Small intestine (tissue), 7 donors: ENCODE results near the gene EEIG1. TPM values are rescaled to one million over a fixed set of nuclear protein-coding genes. Genes with fewer than 3 reads are reported as not detected.

Experiments used
- DNase-seq, 2 donors: peaks; one replicate each; pipeline versions ENCODE4 v3.0.0 to v3.0.0-alpha.2; 2013
- FAIRE-seq: peaks from 2 replicates; lab custom pipeline; 2012; peaks lifted over from hg19 to GRCh38; lab: Jason Lieb, UNC
- H3K27ac ChIP-seq, 3 donors: one replicate each; pipeline ENCODE4 v1.5.1; 2013; ENCODE audit warnings: low read length in 2 of 3, mild to moderate bottlenecking in 2 of 3, control low read depth in 1 of 3, inconsistent platforms in 1 of 3, low read depth in 1 of 3, moderate library complexity in 1 of 3
- H3K27me3 ChIP-seq, 3 donors: one replicate each; pipeline ENCODE4 v1.6.1; 2013; ENCODE audit warnings: low read length in 3 of 3, inconsistent platforms in 1 of 3; ENCODE audit not compliant: control insufficient read depth in 3 of 3, insufficient read depth in 3 of 3
- H3K36me3 ChIP-seq, 3 donors: one replicate each; pipeline ENCODE4 v1.6.1; 2013; ENCODE audit warnings: low read length in 3 of 3, inconsistent platforms in 1 of 3, low read depth in 1 of 3, mild to moderate bottlenecking in 1 of 3, moderate library complexity in 1 of 3; ENCODE audit not compliant: control insufficient read depth in 3 of 3, insufficient read depth in 2 of 3
- H3K4me1 ChIP-seq, 3 donors: one replicate each; pipeline ENCODE4 v1.6.1; 2013; ENCODE audit warnings: low read length in 2 of 3, inconsistent platforms in 1 of 3, low read depth in 1 of 3, mild to moderate bottlenecking in 1 of 3, moderate library complexity in 1 of 3; ENCODE audit not compliant: control insufficient read depth in 3 of 3, insufficient read depth in 2 of 3
- H3K4me3 ChIP-seq, 3 donors: one replicate each; pipeline ENCODE4 v1.5.1; 2013; ENCODE audit warnings: low read length in 3 of 3, control low read depth in 1 of 3, inconsistent platforms in 1 of 3, low read depth in 1 of 3, mild to moderate bottlenecking in 1 of 3, moderate library complexity in 1 of 3
- H3K9me3 ChIP-seq, 2 donors: one replicate each; pipeline ENCODE4 v1.6.1; 2013; ENCODE audit warnings: low read depth in 1 of 2, low read length in 1 of 2; ENCODE audit not compliant: control insufficient read depth in 2 of 2, insufficient read depth in 1 of 2
- WGBS, 3 donors: extraction: QIAGEN DNeasy Blood & Tissue Kit; methylation state at CpG; one replicate each; pipeline ENCODE4 v1.1.7; 2013; 5-methylcytosine and 5-hydroxymethylcytosine counted together
- polyA plus RNA-seq, 4 donors: library from polyadenylated mRNA; stranded (reverse) in 3 of 4; unstranded in 1 of 4; fragments of 200-250 nt in 3 of 4; fragments of 120-200 nt in 1 of 4; gene quantifications; one replicate each; pipeline versions ENCODE4 v1.2.1 to v1.2.3, GENCODE V29; 2013
- donor health status: healthy with polysubstance abuse.
- donor health status: control.
- donor health status: control.
- donor health status: Bipolar disorder and iron deficiency.
- donor health status: healthy.

Gene EEIG1
- polyA plus RNA-seq, 4 donors: 43.9 to 123 (median 58.9) TPM

DNA sequence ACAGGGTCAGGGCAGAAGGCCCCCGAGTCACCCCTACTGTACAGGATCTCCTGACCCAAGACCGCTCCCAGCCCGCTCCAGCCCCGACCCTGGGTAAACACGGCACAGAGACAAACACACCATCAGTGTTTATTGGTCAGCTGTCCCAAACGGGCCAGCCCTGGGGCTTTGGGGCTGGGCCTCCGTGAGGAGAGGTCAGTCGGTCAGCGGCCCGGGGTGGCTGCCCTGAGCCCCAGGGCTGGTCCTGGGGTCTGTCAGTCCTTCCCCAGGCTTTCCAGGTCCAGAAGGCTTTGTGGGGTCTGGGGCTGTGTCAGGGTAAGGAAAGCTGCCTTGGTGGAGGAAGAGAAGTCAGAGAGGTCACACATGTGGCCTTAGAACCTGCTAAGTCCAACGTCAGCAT, 45.8 kb downstream of the EEIG1 start:
- Histone ChIP-seq H3K36me3 (peaks cover 0 to 33% (median 0%) of the 10 kb centered on the region in 3 donors), H3K27ac (no peak overlapping the region), H3K27me3 (peaks cover 0 to 15% (median 0%) of the 10 kb centered on the region in 3 donors), H3K9me3 (no peaks in the 10 kb centered on the region), H3K4me3 (no peak overlapping the region), H3K4me1 (peaks cover 9 to 34% (median 15%) of the 10 kb centered on the region in 3 donors)
- DNase-seq: no peak
- FAIRE-seq: no peak
- WGBS, 3 donors: 68 to 75% (median 71%) methylated on average over 11 of the region's 11 CpGs

DNA sequence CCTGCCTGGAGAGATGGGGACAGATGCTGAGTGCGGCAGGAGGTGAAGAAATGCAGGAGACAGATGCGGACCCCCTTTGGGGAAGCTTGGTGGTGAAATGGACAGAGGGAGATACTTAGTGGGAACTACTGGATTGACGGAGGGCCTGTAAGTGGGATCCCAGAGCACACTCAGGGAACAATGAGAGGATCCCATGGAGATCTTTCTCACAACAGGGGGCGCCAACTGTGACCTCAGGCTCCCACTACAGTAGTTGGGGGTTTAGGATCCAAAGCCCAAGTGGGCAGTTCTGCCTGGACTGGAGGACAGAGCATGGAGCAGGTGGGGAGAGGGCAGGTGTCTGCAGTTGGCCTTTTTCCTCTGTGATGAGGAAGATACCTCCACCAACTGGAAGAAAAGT, 46.5 kb downstream of the EEIG1 start:
- no peak overlapping the region for H3K4me3 ChIP-seq
- DNase-seq (no peak), FAIRE-seq (no peak)
- H3K27me3 ChIP-seq: peaks cover 0 to 22% (median 0%) of the 10 kb centered on the region in 3 donors
- H3K9me3 ChIP-seq: no peaks in the 10 kb centered on the region
- WGBS, 3 donors: 91 to 94% (median 92%) methylated on average over 4 of the region's 4 CpGs
- H3K36me3 ChIP-seq: peaks cover 0 to 29% (median 0%) of the 10 kb centered on the region in 3 donors
- no peak overlapping the region for H3K27ac ChIP-seq
- peaks cover 9 to 34% (median 15%) of the 10 kb centered on the region in 3 donors for H3K4me1 ChIP-seq

DNA sequence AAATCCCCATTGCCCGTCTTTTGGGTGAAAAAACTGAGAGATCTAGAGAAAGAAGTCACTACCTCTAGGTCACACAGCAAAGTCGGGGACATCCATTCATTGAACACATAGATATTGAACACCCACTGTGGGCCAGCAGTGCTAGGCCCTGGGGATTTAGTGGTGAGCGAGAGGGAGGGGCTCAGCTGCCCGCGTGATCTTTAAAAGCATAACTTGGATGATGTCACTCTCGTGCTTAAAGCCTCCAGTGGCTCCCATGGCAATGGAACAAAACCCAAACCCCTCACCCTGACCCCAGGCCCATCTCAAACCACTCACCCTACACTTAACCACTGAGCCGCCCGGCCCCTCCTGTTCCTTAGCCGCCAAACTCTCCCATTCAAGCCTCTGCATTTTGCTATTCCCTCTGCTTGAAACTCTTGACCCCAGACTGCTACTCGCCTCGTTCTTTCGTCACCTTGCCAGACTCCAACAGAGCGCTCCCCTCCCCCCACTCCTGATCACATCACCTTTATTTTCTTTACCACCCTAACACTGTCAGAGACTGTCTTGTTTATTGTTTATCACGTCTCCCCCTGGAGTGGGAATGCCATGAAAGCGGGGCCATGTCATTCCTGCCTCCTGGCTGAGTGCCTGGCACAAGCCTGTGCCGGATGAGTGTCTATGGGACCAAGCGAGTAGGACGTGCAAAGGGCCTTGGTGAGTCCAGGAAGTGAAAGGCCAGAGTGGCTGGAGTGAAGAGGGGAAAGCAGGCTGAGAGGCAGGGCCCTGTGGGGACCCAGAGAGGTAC, 49.5 kb downstream of the EEIG1 start:
- Histone ChIP-seq H3K27me3 (peaks cover 3 to 50% (median 3%) of the 10 kb centered on the region in 3 donors), H3K9me3 (no peaks in the 10 kb centered on the region), H3K27ac (peak overlapping the region in 2 of 3 donors; percentile 6 to 55), H3K4me3 (peak overlapping the region; percentile 19 to 52 (median 37)), H3K4me1 (peaks cover 7 to 33% (median 13%) of the 10 kb centered on the region in 3 donors), H3K36me3 (peaks cover 0 to 26% (median 0%) of the 10 kb centered on the region in 3 donors)
- peak in 1 of 2 donors; percentile 34 for DNase-seq
- FAIRE-seq: no peak
- 16 to 26% (median 24%) methylated on average over 18 of the region's 18 CpGs for WGBS, 3 donors

Other genes starting within 250 kb of the EEIG1 start
- 10 to 100 TPM; 13.2 to 24.0 (median 21.1) TPM for gene TOR2A, start 245.7 kb downstream of the EEIG1 start, polyA plus RNA-seq
- 10 to 100 TPM in 1 of 4 donors, 1 to 10 TPM in 2, under 1 TPM in 1; 0.67 to 12.6 (median 4.4) TPM for gene SH2D3C, start 202.3 kb downstream of the EEIG1 start, polyA plus RNA-seq
- 10 to 100 TPM; 34.0 to 47.2 (median 34.6) TPM for gene CDK9, start 195.0 kb downstream of the EEIG1 start, polyA plus RNA-seq
- 10 to 100 TPM; 24.4 to 45.8 (median 30.6) TPM for gene FPGS, start 178.1 kb downstream of the EEIG1 start, polyA plus RNA-seq
- gene ENG, start 126.3 kb downstream of the EEIG1 start, polyA plus RNA-seq: 10 to 100 TPM in 2 of 4 donors, 1 to 10 TPM in 2; 3.1 to 84.0 (median 11.8) TPM
- 10 to 100 TPM; 11.6 to 60.6 (median 51.7) TPM for gene AK1, start 103.3 kb downstream of the EEIG1 start, polyA plus RNA-seq
- gene ST6GALNAC6, start 81.4 kb downstream of the EEIG1 start, polyA plus RNA-seq: 10 to 100 TPM in 2 of 4 donors, 1 to 10 TPM in 2; 2.2 to 31.8 (median 11.8) TPM
- gene ST6GALNAC4, start 63.9 kb downstream of the EEIG1 start, polyA plus RNA-seq: 10 to 100 TPM in 3 of 4 donors, 1 to 10 TPM in 1; 9.1 to 34.7 (median 22.5) TPM
- under 1 TPM in 3 of 4 donors, not detected in 1; 0.40 to 0.81 (median 0.60) TPM for gene PIP5KL1, start 50.2 kb downstream of the EEIG1 start, polyA plus RNA-seq
- gene DPM2, start 43.1 kb downstream of the EEIG1 start, polyA plus RNA-seq: 10 to 100 TPM; 23.2 to 46.0 (median 35.4) TPM
- gene NAIF1, start 86.3 kb upstream of the EEIG1 start, polyA plus RNA-seq: 1 to 10 TPM; 8.1 to 10.0 (median 9.0) TPM
- gene SLC25A25, start 87.2 kb upstream of the EEIG1 start, polyA plus RNA-seq: 10 to 100 TPM; 15.5 to 26.2 (median 20.1) TPM
- gene PTGES2, start 146.7 kb upstream of the EEIG1 start, polyA plus RNA-seq: 10 to 100 TPM; 47.7 to 99.7 (median 76.0) TPM
- 100 to 1,000 TPM in 1 of 4 donors, 1 to 10 TPM in 3; 1.6 to 582 (median 3.7) TPM for gene LCN2, start 168.5 kb upstream of the EEIG1 start, polyA plus RNA-seq
- 100 to 1,000 TPM in 1 of 4 donors, 10 to 100 TPM in 3; 33.1 to 111 (median 64.6) TPM for gene BBLN, start 179.3 kb upstream of the EEIG1 start, polyA plus RNA-seq
- 10 to 100 TPM; 44.5 to 88.1 (median 47.8) TPM for gene CIZ1, start 210.6 kb upstream of the EEIG1 start, polyA plus RNA-seq
- 10 to 100 TPM in 1 of 4 donors, 1 to 10 TPM in 1, under 1 TPM in 2; 0.45 to 72.1 (median 3.7) TPM for gene DNM1, start 222.4 kb upstream of the EEIG1 start, polyA plus RNA-seq